Measurements from ENCODE around the gene PRDM2.
A peak's percentile ranks its signal among the peaks of the same experiment; 100 is the strongest.

Gene PRDM2

GRCh38 chr1:13792419-13792818, 92.4 kb downstream of the PRDM2 start:
- no peak for DNase-seq (ENCODE audit: low spot score)

GRCh38 chr1:13793088-13793730, 93.2 kb downstream of the PRDM2 start:
- DNase-seq (ENCODE audit: low spot score) = no peak

GRCh38 chr1:13794231-13795187, 94.5 kb downstream of the PRDM2 start:
- DNase-seq (ENCODE audit: low spot score) = no peak

GRCh38 chr1:13797397-13797796, 97.4 kb downstream of the PRDM2 start:
- DNase-seq (ENCODE audit: low spot score) = no peak

GRCh38 chr1:13798120-13798519, 98.1 kb downstream of the PRDM2 start:
- no peak for DNase-seq (ENCODE audit: low spot score)

GRCh38 chr1:13799502-13800283, 99.7 kb downstream of the PRDM2 start:
- DNase-seq (ENCODE audit: low spot score) = no peak

- DNase-seq (ENCODE audit: low spot score) = no peak
Measured at GRCh38 chr1:13801232-13801631, 101.2 kb downstream of the PRDM2 start.

- DNase-seq (ENCODE audit: low spot score) = no peak
Measured at GRCh38 chr1:13801655-13802486, 101.9 kb downstream of the PRDM2 start.

GRCh38 chr1:13802782-13803545, 103.0 kb downstream of the PRDM2 start:
- no peak for DNase-seq (ENCODE audit: low spot score)

GRCh38 chr1:13803546-13804239, 103.7 kb downstream of the PRDM2 start:
- DNase-seq (ENCODE audit: low spot score) = no peak

GRCh38 chr1:13804240-13804633, 104.2 kb downstream of the PRDM2 start:
- DNase-seq (ENCODE audit: low spot score) = no peak

- DNase-seq (ENCODE audit: low spot score) = no peak
Measured at GRCh38 chr1:13805431-13805830, 105.4 kb downstream of the PRDM2 start.

GRCh38 chr1:13806108-13806507, 106.1 kb downstream of the PRDM2 start:
- DNase-seq (ENCODE audit: low spot score) = no peak

GRCh38 chr1:13807209-13807608, 107.2 kb downstream of the PRDM2 start:
- DNase-seq (ENCODE audit: low spot score) = no peak

- DNase-seq (ENCODE audit: low spot score) = peak; percentile 52
Measured at GRCh38 chr1:13808729-13809131, 108.7 kb downstream of the PRDM2 start.

GRCh38 chr1:13809461-13810159, 109.6 kb downstream of the PRDM2 start:
- no peak for DNase-seq (ENCODE audit: low spot score)

GRCh38 chr1:13812456-13813397, 112.7 kb downstream of the PRDM2 start:
- no peak for DNase-seq (ENCODE audit: low spot score)

- no peak for DNase-seq (ENCODE audit: low spot score)
Measured at GRCh38 chr1:13813398-13814012, 113.5 kb downstream of the PRDM2 start.
